Hematopoietic multipotent progenitor cell (in vitro differentiated cells): ENCODE results near the gene AUTS2. TPM values are rescaled to one million over a fixed set of nuclear protein-coding genes. Genes with fewer than 3 reads are reported as not detected.

Experiments used
- DNase-seq, 3 donors: peaks; one replicate each; pipeline ENCODE4 v3.0.0-alpha.2; 2011 to 2015; ENCODE audit warnings: low read depth in 2 of 3, low spot score in 2 of 3
- small RNA-seq: library from RNA; depleted of rRNA; stranded (forward); fragments of <200 nt; gene quantifications from one replicate; pipeline ENCODE3, GENCODE V24; 2012
- total RNA-seq: library from RNA; depleted of rRNA; stranded (reverse); fragments of >200 nt; gene quantifications from one replicate; pipeline ENCODE4 v1.2.3, GENCODE V29; 2012

The AUTS2 gene
- total RNA-seq, 1 donor: 14.8 TPM

DNA sequence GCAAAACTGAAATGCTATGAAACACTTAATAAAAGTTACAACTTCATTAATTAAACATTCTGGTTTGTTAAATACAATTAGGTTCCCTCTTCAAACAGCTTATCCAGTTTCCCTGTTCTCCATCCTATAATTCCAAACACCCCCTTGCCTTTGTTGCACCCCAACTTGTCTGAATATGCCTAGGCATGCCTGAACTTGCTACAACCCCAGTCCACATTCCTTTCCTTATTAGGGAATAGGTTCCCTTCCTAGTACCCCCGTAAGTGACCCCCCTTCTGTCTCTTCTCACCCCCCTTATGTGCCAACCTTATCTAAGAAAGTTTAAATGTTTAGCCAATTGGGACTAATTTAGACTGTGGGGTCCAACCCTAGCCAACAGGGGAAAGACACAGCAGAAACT lies 1238.0 kb downstream of the AUTS2 start:
- DNase-seq: no peak

DNA sequence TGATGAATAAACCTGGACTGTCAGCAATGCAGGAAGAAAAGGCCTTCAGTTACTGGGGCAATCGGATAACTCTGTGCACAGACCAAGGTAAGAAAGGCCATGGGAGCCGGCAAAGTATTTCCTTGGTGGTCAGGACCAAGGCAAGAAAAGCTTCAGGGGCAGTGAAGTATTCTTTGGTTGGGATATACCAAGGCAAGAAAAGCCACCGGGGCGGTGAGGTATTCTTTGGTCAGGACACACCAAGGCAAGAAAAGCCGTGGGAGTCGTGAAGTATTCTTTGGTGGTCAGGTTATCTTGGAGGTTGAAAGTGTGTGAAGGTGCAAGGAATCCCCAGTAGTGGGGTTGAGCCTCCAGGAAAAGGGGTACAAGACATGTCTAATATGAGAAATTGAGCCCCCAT lies 1238.7 kb downstream of the AUTS2 start:
- DNase-seq: no peak

DNA sequence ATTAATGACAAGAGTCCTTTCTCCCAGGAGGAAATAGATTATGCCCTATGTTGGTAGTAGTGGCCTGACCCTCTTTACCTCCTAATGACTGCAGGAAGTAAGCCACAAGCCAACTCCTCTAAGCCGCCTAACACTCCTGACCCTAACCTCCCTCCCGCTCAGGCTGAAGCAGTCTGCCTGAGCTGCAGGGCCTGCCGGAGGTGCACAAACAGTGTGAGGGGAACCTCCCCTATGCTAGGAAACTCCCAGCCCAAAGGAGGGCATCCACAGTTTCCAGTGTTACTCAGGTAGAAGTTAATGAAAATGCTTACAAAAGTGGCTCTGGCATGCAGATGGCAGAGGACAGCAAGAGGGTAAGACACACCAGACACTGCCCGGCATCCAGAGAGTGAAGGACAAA lies 1239.3 kb downstream of the AUTS2 start:
- no peak for DNase-seq

DNA sequence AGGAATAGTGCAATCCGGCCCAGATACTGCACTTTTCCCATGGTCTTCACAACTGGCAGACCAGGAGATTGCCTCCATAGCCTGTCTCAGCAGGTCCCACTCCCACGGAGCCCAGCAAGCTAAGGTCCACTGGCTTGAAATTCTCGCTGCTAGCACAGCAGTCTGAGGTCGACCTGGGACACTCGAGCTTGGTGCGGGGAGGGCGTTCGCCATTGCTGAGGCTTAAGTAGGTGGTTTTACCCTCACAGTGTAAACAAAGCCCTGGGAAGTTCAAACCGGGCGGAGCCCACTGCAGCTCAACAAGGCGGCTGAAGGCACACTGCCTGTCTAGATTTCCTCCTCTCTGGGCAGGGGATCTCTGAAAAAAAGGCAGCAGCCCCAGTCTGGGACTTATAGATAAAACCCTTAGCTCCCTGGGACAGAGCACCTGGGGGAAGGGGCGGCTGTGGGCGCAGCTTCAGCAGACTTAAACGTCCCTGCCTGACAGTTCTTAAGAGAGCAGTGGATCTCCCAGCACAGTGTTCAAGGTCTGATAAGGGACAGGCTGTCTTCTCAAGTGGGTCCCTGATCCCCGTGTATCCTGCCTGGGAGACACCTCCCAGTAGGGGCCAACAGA lies 1240.1 kb downstream of the AUTS2 start:
- no peak for DNase-seq

Small RNAs within 50 kb of the gene (small RNA-seq; reads per million reads assigned to genes)
- gene AC073873.1: not detected
